GM18951 (cell line): ENCODE results near the gene CSNK2B.

Source experiments
- POLR2A ChIP-seq: IDR thresholded peaks from 4 replicates; pipeline ENCODE4 v1.6.1; 2011; ENCODE audit warnings: mild to moderate bottlenecking; ENCODE audit not compliant: insufficient read length, insufficient read depth; ENCODE audit errors: extremely low read depth
- in situ Hi-C: fragments of 300-500 bp; cut with MboI; formaldehyde crosslinking; loops from one replicate; pipeline ENCODE4 v1.12.0; 2022; ENCODE audit warnings: low sequenced_read_pairs, mixed read lengths, inconsistent platforms; ENCODE audit not compliant: unreplicated experiment

The CSNK2B gene

GRCh38 chr6:31712296-31712695 is 46.4 kb downstream of the CSNK2B start:
- TF ChIP-seq POLR2A: no peak

DNA sequence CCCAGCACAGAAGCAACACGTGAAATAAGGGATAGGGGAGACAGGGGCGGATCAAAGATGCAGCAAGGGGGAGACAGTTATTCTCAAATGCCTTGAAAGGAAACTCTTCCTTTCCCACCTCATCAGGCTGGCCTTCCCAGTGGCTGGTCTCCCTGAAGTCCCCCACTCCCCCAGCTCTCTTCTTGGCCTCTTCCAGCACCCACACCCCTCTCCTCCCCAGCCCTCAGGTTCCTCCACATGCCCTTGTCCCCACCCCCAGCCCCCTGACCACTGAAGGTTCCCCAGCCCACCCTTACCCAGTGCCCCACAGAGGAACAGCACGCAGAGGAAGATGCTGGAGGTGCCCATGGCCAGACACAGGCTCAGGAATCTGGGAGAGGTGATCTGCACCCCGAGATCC is 47.6 kb downstream of the CSNK2B start:
- no peak for TF ChIP-seq POLR2A
- in situ Hi-C loops: no loop called here

More at GRCh38 chr6:31712296-31712695, 46.4 kb downstream of the CSNK2B start:
- in situ Hi-C loops: no loop called here

DNA sequence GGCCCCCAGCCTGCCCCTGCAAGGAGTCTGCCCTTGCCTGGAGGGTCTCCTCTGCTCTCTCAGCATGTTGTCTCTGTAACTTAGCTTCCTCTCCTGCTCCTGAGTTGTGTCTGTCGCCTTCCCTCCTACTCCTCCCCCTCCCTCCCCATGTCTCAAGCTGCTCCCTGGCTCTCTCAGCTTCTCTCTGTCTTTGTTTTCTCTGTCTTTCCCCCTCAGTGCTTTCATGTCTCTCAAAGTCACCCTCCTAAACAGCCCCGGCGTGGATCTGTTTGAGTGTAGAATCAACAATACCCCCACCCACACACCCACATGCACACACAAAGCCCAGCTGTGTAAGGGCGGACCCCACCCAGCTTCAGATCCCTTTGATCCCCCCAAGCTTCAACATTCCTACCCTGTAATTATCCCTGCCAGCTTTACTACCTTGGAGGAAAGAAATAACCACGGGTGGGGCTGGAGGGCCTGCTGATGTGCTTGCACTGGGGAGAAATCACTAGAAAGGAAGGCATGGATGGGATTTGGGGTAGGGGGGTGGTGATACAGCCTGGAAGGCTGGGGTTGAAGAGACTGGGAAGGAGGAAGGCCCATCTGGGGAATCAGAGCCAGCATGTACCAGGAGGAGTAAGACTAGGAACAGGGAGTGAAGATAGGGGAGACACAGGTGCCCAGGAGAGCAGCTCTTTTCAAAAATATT is 48.3 kb downstream of the CSNK2B start:
- no peak for TF ChIP-seq POLR2A
- in situ Hi-C loops: no loop called here

GRCh38 chr6:31715022-31715958 is 49.4 kb downstream of the CSNK2B start, which contains the start of gene LY6G6D:
TSS of gene LY6G6D (plus strand) at chr6:31715348. CDS start at chr6:31715356, 8 bp downstream.
- TF ChIP-seq POLR2A: no peak
- in situ Hi-C loops: no loop called here

- no peak for TF ChIP-seq POLR2A
- in situ Hi-C loops: no loop called here
Measured at GRCh38 chr6:31717499-31718222, 51.8 kb downstream of the CSNK2B start.

DNA sequence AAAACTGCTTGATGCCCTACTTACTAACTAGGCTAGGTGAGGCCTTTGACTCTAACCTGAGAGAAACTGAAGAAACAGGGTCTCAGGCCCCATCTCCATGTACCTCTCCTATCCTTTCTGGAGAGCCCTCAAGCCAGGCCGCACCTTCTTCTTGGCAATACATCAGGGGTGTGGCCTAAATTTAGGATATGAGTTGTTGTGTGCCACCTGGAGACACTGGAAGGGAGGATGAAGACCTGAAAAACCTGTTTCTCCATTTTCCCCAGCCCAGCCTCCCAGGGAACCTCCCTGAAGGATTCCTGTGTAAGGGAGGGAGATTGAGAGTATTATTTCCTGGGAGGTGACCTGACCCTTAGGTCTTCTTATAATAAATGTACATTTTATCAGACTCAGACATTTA is 52.4 kb downstream of the CSNK2B start:
- no peak for TF ChIP-seq POLR2A
- in situ Hi-C loops: no loop called here

DNA sequence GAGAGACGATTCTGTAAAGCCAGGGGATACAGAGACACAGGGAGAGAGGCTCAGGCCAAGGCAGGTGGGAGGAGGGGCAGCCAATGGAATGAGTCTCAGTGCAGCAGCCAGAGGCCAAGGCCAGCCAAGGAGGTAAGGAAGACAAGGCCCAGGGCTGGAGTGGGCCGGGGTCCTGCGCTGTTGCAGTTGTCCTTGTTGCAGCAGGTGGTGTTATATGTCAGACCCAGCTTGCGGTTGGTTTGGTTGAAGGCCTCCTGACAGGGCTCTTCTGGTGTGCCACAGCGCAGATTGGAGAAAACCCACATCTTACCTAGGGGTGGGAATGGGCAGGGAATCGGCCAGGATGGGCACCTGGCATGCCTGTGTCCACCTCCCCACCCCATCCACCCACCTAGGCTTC is 53.1 kb downstream of the CSNK2B start:
- in situ Hi-C loops: no loop called here
- TF ChIP-seq POLR2A: no peak
